Sigmoid colon (tissue), 7 donors: ENCODE data around the gene RELCH. TPM values are rescaled to one million over a fixed set of nuclear protein-coding genes. Genes with fewer than 3 reads are reported as not detected.
A peak's percentile ranks its signal among the peaks of the same experiment; 100 is the strongest.

ENCODE experiments used
- DNase-seq: peaks from one replicate; pipeline ENCODE4 v3.0.0-alpha.2; 2019
- H3K27ac ChIP-seq, 4 donors: fragments of 200-600 bp; sonication (generic); one replicate each; pipeline ENCODE4 v1.5.1; 2016 to 2019; ENCODE audit warnings: mild to moderate bottlenecking in 1 of 4
- H3K27me3 ChIP-seq, 3 donors: fragments of 200-600 bp; sonication (generic); one replicate each; pipeline ENCODE4 v1.5.1; 2019; ENCODE audit warnings: mild to moderate bottlenecking in 1 of 3
- H3K36me3 ChIP-seq, 4 donors: fragments of 200-600 bp; sonication (generic); one replicate each; pipeline ENCODE4 v1.5.1; 2016 to 2019
- H3K4me1 ChIP-seq, 4 donors: fragments of 200-600 bp; sonication (generic); one replicate each; pipeline ENCODE4 v1.5.1; 2017 to 2019
- H3K4me3 ChIP-seq, 4 donors: fragments of 200-600 bp; sonication (generic); one replicate each; pipeline ENCODE4 v1.5.1; 2017 to 2019; ENCODE audit warnings: mild to moderate bottlenecking in 2 of 4, moderate library complexity in 1 of 4
- H3K9me3 ChIP-seq, 4 donors: fragments of 200-600 bp in 3 of 4; sonication (generic) in 3 of 4; one replicate each; pipeline versions ENCODE4 v1.5.1 to v1.6.1; 2013 to 2019
- CTCF ChIP-seq, 4 experiments: fragments of 450-650 bp in 3 of 4; fragments of 200-600 bp in 1 of 4; IDR thresholded peaks; one replicate each; pipeline ENCODE4 v1.5.1; 2016 to 2019; ENCODE audit warnings: antibody characterized with exemption in 4 of 4, mild to moderate bottlenecking in 3 of 4, moderate library complexity in 2 of 4
- EP300 ChIP-seq, 4 donors: sonication (generic); formaldehyde crosslinking; IDR thresholded peaks; one replicate each; pipeline ENCODE4 v1.6.1; 2017; ENCODE audit warnings: antibody characterized with exemption in 4 of 4
- POLR2A ChIP-seq, 2 donors: fragments of 450-650 bp; IDR thresholded peaks; one replicate each; pipeline ENCODE4 v1.6.1; 2016; ENCODE audit warnings: antibody characterized with exemption in 2 of 2, mild to moderate bottlenecking in 2 of 2, moderate library complexity in 2 of 2
- POLR2AphosphoS5 ChIP-seq, 4 donors: sonication (generic); formaldehyde crosslinking; IDR thresholded peaks; one replicate each; pipeline ENCODE4 v1.6.1; 2017; ENCODE audit warnings: antibody characterized with exemption in 4 of 4
- WGBS, 2 donors: extraction: QIAGEN DNeasy Blood & Tissue Kit; methylation state at CpG; one replicate each; pipeline ENCODE4 v1.1.7; 2013; 5-methylcytosine and 5-hydroxymethylcytosine counted together
- intact Hi-C: fragments of 100-400 bp; cut with DNase I; formaldehyde crosslinking; loops from one replicate; pipeline ENCODE4 v1.15.1; 2023
- polyA plus RNA-seq, 3 donors: library from polyadenylated mRNA; stranded (reverse); fragments of 200-250 nt; gene quantifications; one replicate each; pipeline ENCODE4 v1.2.3, GENCODE V29; 2013
- total RNA-seq, 4 donors: library from RNA; depleted of rRNA; stranded (reverse); fragments of >200 nt; gene quantifications; one replicate each; pipeline ENCODE4 v1.1.0, GENCODE V29; 2016
- donor health status: healthy with polysubstance abuse.
- donor health status: Bipolar disorder and iron deficiency.
- donor health status: healthy.

The RELCH gene
- total and polyA plus RNA-seq, 7 donors: 6.6 to 28.8 (median 19.3) TPM

- no peak overlapping the region for H3K27ac ChIP-seq
- intact Hi-C loops: no loop called here
- H3K9me3 ChIP-seq: no peaks in the 10 kb centered on the region
- no peaks in the 10 kb centered on the region for H3K4me1 ChIP-seq
- H3K36me3 ChIP-seq: no peaks in the 10 kb centered on the region
- DNase-seq: no peak
- no peak overlapping the region for H3K4me3 ChIP-seq
- TF ChIP-seq EP300 (IDR thresholded peaks at IDR 0.05) (no peak), POLR2AphosphoS5 (IDR thresholded peaks at IDR 0.05) (no peak), CTCF (IDR thresholded peaks at IDR 0.05) (no peak), POLR2A (IDR thresholded peaks at IDR 0.05) (no peak)
- H3K27me3 ChIP-seq: no peaks in the 10 kb centered on the region
- 89 to 90% methylated on average over 3 of the region's 3 CpGs for WGBS, 2 donors
These were observed 11.5 kb upstream of the RELCH start for GRCh38 chr18:62175521-62175920.

- intact Hi-C loops: no loop called here
- no peak for TF ChIP-seq EP300 (IDR thresholded peaks at IDR 0.05)
- no peak for TF ChIP-seq CTCF (IDR thresholded peaks at IDR 0.05)
- no peak for TF ChIP-seq POLR2AphosphoS5 (IDR thresholded peaks at IDR 0.05)
- no peak for TF ChIP-seq POLR2A (IDR thresholded peaks at IDR 0.05)
- H3K27ac ChIP-seq: no peak overlapping the region
- H3K4me1 ChIP-seq: no peaks in the 10 kb centered on the region
- no peak overlapping the region for H3K4me3 ChIP-seq
- no peaks in the 10 kb centered on the region for H3K27me3 ChIP-seq
- DNase-seq: no peak
- no peaks in the 10 kb centered on the region for H3K9me3 ChIP-seq
- H3K36me3 ChIP-seq: no peaks in the 10 kb centered on the region
- WGBS, 2 donors: 65 to 66% methylated on average over 3 of the region's 3 CpGs
These were observed 9.8 kb upstream of the RELCH start for GRCh38 chr18:62177271-62177670.

GRCh38 chr18:62179213-62179612, 7.8 kb upstream of the RELCH start:
- H3K36me3 ChIP-seq: no peaks in the 10 kb centered on the region
- no peak overlapping the region for H3K4me3 ChIP-seq
- intact Hi-C loops: no loop called here
- DNase-seq: no peak
- no peaks in the 10 kb centered on the region for H3K4me1 ChIP-seq
- no peaks in the 10 kb centered on the region for H3K9me3 ChIP-seq
- H3K27ac ChIP-seq: no peak overlapping the region
- TF ChIP-seq CTCF (IDR thresholded peaks at IDR 0.05) (no peak), POLR2AphosphoS5 (IDR thresholded peaks at IDR 0.05) (no peak), EP300 (IDR thresholded peaks at IDR 0.05) (no peak), POLR2A (IDR thresholded peaks at IDR 0.05) (no peak)
- WGBS, 2 donors: 67 to 83% methylated on average over 4 of the region's 4 CpGs
- no peaks in the 10 kb centered on the region for H3K27me3 ChIP-seq

- Histone ChIP-seq H3K9me3 (no peaks in the 10 kb centered on the region), H3K36me3 (no peaks in the 10 kb centered on the region), H3K27me3 (no peaks in the 10 kb centered on the region), H3K27ac (no peak overlapping the region), H3K4me3 (no peak overlapping the region), H3K4me1 (peaks cover 0 to 10% (median 7%) of the 10 kb centered on the region in 4 donors)
- WGBS, 2 donors: 83 to 85% methylated on average over 3 of the region's 3 CpGs
- no peak for DNase-seq
- intact Hi-C loops: loop anchor here (10.0 kb wide), 1 partner anchor 803 kb away; no protein-coding TSS in a partner anchor
- TF ChIP-seq POLR2AphosphoS5 (IDR thresholded peaks at IDR 0.05) (no peak), POLR2A (IDR thresholded peaks at IDR 0.05) (no peak), CTCF (IDR thresholded peaks at IDR 0.05) (no peak), EP300 (IDR thresholded peaks at IDR 0.05) (no peak)
These were observed 4.8 kb upstream of the RELCH start for GRCh38 chr18:62182220-62182619.

GRCh38 chr18:62183578-62184195, 3.4 kb upstream of the RELCH start:
- 3 to 13% methylated on average over 2 of the region's 2 CpGs for WGBS, 2 donors

More at GRCh38 chr18:62183578-62184195, 3.4 kb upstream of the RELCH start:
- TF ChIP-seq CTCF (IDR thresholded peaks at IDR 0.05) (peak; percentile 64 to 96 (median 92)), EP300 (IDR thresholded peaks at IDR 0.05) (no peak)
- Histone ChIP-seq H3K4me1 (peaks cover 0 to 19% (median 15%) of the 10 kb centered on the region in 4 donors), H3K4me3 (no peak overlapping the region), H3K36me3 (no peaks in the 10 kb centered on the region), H3K9me3 (no peaks in the 10 kb centered on the region), H3K27ac (no peak overlapping the region), H3K27me3 (no peaks in the 10 kb centered on the region)
- DNase-seq: no peak
- intact Hi-C loops: loop anchor here (10.0 kb wide), 1 partner anchor 801 kb away; no protein-coding TSS in a partner anchor
